A549 (cell line): Measurements from ENCODE around the gene PROX2. TPM values are rescaled to one million over a fixed set of nuclear protein-coding genes. Genes with fewer than 3 reads are reported as not detected.

ENCODE experiments used
- ATAC-seq, 2 experiments: fragments of 200-7000 bp in 1 of 2; fragments of >200 bp in 1 of 2; cut with Nextera tagmentation in 1 of 2; cut with Tn5 transposase in 1 of 2; 3 replicates each; pipeline versions ENCODE4 v1.8.0 to v1.9.1; 2018 to 2020; ENCODE audit warnings: mild to moderate bottlenecking in 1 of 2, moderate library complexity in 1 of 2
- CTCF ChIA-PET: fragments of 300-600 bp; sonication (Branson Sonifier 250); formaldehyde crosslinking; extraction: SDS; loops from one replicate; lab custom pipeline; 2021; ENCODE audit warnings: antibody characterized with exemption, inconsistent platforms; lab: Yijun Ruan, JAX
- POLR2A ChIA-PET: fragments of 350-600 bp; formaldehyde crosslinking; extraction: SDS; loops from one replicate; lab custom pipeline; 2021; ENCODE audit warnings: antibody characterized with exemption, inconsistent platforms; lab: Yijun Ruan, JAX
- DNase-seq, 2 experiments: peaks; one replicate each; pipeline versions ENCODE4 v3.0.0 to v3.0.0-alpha.2; 2011 to 2016; ENCODE audit warnings: low read depth in 1 of 2, low spot score in 1 of 2
- FAIRE-seq: peaks from 2 replicates; lab custom pipeline; 2011; peaks lifted over from hg19 to GRCh38; lab: Jason Lieb, UNC
- H3K27ac ChIP-seq, 2 experiments: fragments of >200 bp; sonication (Bioruptor Twin); formaldehyde crosslinking; 3 replicates each; pipeline ENCODE4 v1.5.1; 2016 to 2017
- H3K4me1 ChIP-seq: fragments of >200 bp; sonication (Bioruptor Twin); formaldehyde crosslinking; 3 replicates; pipeline ENCODE4 v1.6.1; 2016
- H3K4me2 ChIP-seq: fragments of >200 bp; sonication (Bioruptor Twin); formaldehyde crosslinking; 3 replicates; pipeline ENCODE4 v1.6.1; 2016
- H3K4me3 ChIP-seq: fragments of >200 bp; sonication (Bioruptor Twin); formaldehyde crosslinking; 3 replicates; pipeline ENCODE4 v1.5.1; 2016
- H3K9me3 ChIP-seq: fragments of >200 bp; sonication (Bioruptor Twin); formaldehyde crosslinking; 3 replicates; pipeline ENCODE4 v1.6.1; 2016
- CEBPB ChIP-seq, 2 experiments: fragments of >200 bp in 1 of 2; sonication (Bioruptor Twin) in 1 of 2; formaldehyde crosslinking in 1 of 2; IDR thresholded peaks; 2 replicates each; pipeline ENCODE4 v1.6.1; 2012 to 2016
- CTCF ChIP-seq: fragments of >200 bp; sonication (Bioruptor Twin); formaldehyde crosslinking; IDR thresholded peaks from 3 replicates; pipeline ENCODE4 v1.5.1; 2016
- E2F6 ChIP-seq: IDR thresholded peaks from 2 replicates; pipeline ENCODE4 v1.6.1; 2012; ENCODE audit warnings: low read depth, borderline replicate concordance
- ESRRA ChIP-seq: fragments of 150-350 bp; IDR thresholded peaks from 2 replicates; pipeline ENCODE4 v1.6.1; 2014; ENCODE audit warnings: mild to moderate bottlenecking, low read length, borderline replicate concordance
- GATA3 ChIP-seq: IDR thresholded peaks from 2 replicates; pipeline ENCODE4 v1.6.1; 2012; ENCODE audit warnings: borderline replicate concordance
- HES2 ChIP-seq: fragments of >200 bp; sonication (Bioruptor Twin); formaldehyde crosslinking; IDR thresholded peaks from 2 replicates; pipeline ENCODE4 v1.6.1; 2016
- HEYL ChIP-seq: fragments of 250-450 bp; sonication (Bioruptor Pico); IDR thresholded peaks from 2 replicates; pipeline ENCODE4 v1.8.0; 2021; ENCODE audit warnings: mild to moderate bottlenecking, moderate library complexity
- MYC ChIP-seq: IDR thresholded peaks from 2 replicates; pipeline ENCODE4 v1.6.1; 2012; ENCODE audit warnings: mild to moderate bottlenecking, inconsistent platforms, low read length, improper control_type of control experiment, borderline replicate concordance
- NFE2L2 ChIP-seq: fragments of 150-350 bp; conservative IDR thresholded peaks from 2 replicates; pipeline ENCODE4 v1.6.1; 2014; ENCODE audit warnings: low read length
- NPAS2 ChIP-seq: fragments of 250-450 bp; sonication (Bioruptor Pico); IDR thresholded peaks from 2 replicates; pipeline ENCODE4 v1.8.0; 2022; ENCODE audit warnings: mild to moderate bottlenecking, moderate library complexity, borderline replicate concordance
- PBX3 ChIP-seq: IDR thresholded peaks from 2 replicates; pipeline ENCODE4 v1.6.1; 2012
- RAD21 ChIP-seq, 2 experiments: fragments of >200 bp in 1 of 2; sonication (Bioruptor Twin) in 1 of 2; formaldehyde crosslinking in 1 of 2; IDR thresholded peaks in 1 of 2; conservative IDR thresholded peaks in 1 of 2; 2 replicates in 1 of 2; 3 replicates in 1 of 2; pipeline ENCODE4 v1.6.1; 2012 to 2018; ENCODE audit warnings: inconsistent platforms in 1 of 2
- REST ChIP-seq: fragments of 200-600 bp; sonication (generic); IDR thresholded peaks from 2 replicates; pipeline ENCODE4 v1.6.1; 2016; ENCODE audit warnings: antibody characterized with exemption, mild to moderate bottlenecking, moderate library complexity
- RFX5 ChIP-seq: fragments of 450-650 bp; IDR thresholded peaks from 2 replicates; pipeline ENCODE4 v1.7.1; 2014; ENCODE audit warnings: antibody characterized with exemption, mild to moderate bottlenecking, moderate library complexity
- RNF2 ChIP-seq: fragments of 200-600 bp; sonication (generic); IDR thresholded peaks from 2 replicates; pipeline ENCODE4 v1.6.1; 2016; ENCODE audit warnings: low read depth, mild to moderate bottlenecking, antibody characterized with exemption, moderate library complexity, borderline replicate concordance
- SMC3 ChIP-seq: fragments of >200 bp; sonication (Bioruptor Twin); formaldehyde crosslinking; IDR thresholded peaks from 3 replicates; pipeline ENCODE4 v1.6.1; 2018; ENCODE audit warnings: inconsistent platforms
- ZNF302 ChIP-seq: fragments of 250-450 bp; sonication (Bioruptor Pico); IDR thresholded peaks from 2 replicates; pipeline ENCODE4 v1.9.0; 2021; ENCODE audit warnings: inconsistent platforms, mild to moderate bottlenecking, moderate library complexity
- WGBS: methylation state at CpG from one replicate; pipeline ENCODE4 v1.1.6; 2017; ENCODE audit errors: missing lambda C conversion rate; 5-methylcytosine and 5-hydroxymethylcytosine counted together
- polyA plus RNA-seq, 4 experiments: library from polyadenylated mRNA; depleted of rRNA in 3 of 4; stranded (reverse); fragments of >200 nt; fragmentation: RNase III in 1 of 4; extraction: RNeasy Plus Mini Kit Qiagen cat#74134 plus additional on column Dnase treatment in 1 of 4; gene quantifications; 2 replicates in 3 of 4; 3 replicates in 1 of 4; pipeline ENCODE4 v1.2.3, GENCODE V29; 2011 to 2017

PROX2 gene
- polyA plus RNA-seq, 2 of the 4 experiments (the other 2 are of a cell fraction), result not detected

- H3K4me2 ChIP-seq, result no peak overlapping the region
- no peak overlapping the region for H3K4me3 ChIP-seq
- H3K9me3 ChIP-seq, result no peaks in the 10 kb centered on the region
- peak; percentile 85 to 88 for ATAC-seq
- ChIA-PET CTCF (interaction anchor here (3.6 to 9.6 kb wide), 2 partner anchors 8 to 175 kb away, joined by 22 to 87 read pairs; no protein-coding TSS in a partner anchor), POLR2A (no interaction called here)
- WGBS, result 46% methylated on average over 6 of the region's 6 CpGs
- peak; percentile 92 for FAIRE-seq
- TF ChIP-seq CTCF (peak; percentile 78), SMC3 (peak; percentile 83), CEBPB (IDR thresholded peaks at IDR 0.05) (peak; percentile 33 to 63; a peak in 2 of 4 replicates), RAD21 (conservative IDR thresholded peaks at IDR 0.05 in 1 of 2, IDR thresholded peaks at IDR 0.05 in 1 of 2) (peak; percentile 73 to 75), HEYL (CRISPR knock-in tag) (no peak)
- H3K4me1 ChIP-seq, result peaks cover 9% of the 10 kb centered on the region; the same call in 2 of the 3 replicates
- peak; percentile 68 to 73 for DNase-seq
- H3K27ac ChIP-seq, result no peak overlapping the region
Observed at GRCh38 chr14:74913986-74914573, 38.1 kb upstream of the PROX2 start.

GRCh38 chr14:74913393-74913910, 37.5 kb upstream of the PROX2 start:
- ChIA-PET CTCF (interaction anchor here (0.7 to 12.5 kb wide), 5 partner anchors 18 to 176 kb away, joined by 3 to 226 read pairs (median 87); no protein-coding TSS in a partner anchor), POLR2A (no interaction called here)
- no peak for ATAC-seq
- FAIRE-seq, result no peak
- Histone ChIP-seq H3K4me2 (no peak overlapping the region), H3K27ac (no peak overlapping the region), H3K4me1 (peaks cover 9% of the 10 kb centered on the region; the same call in 2 of the 3 replicates), H3K4me3 (no peak overlapping the region), H3K9me3 (no peaks in the 10 kb centered on the region)
- no peak for DNase-seq
- TF ChIP-seq NFE2L2 (no peak), SMC3 (no peak), E2F6 (no peak), HES2 (no peak), NPAS2 (CRISPR knock-in tag) (no peak), PBX3 (no peak), ZNF302 (CRISPR knock-in tag) (no peak), GATA3 (no peak), ESRRA (no peak), RFX5 (no peak), RNF2 (no peak), REST (no peak), MYC (no peak), CTCF (no peak)
- 32% methylated on average over 5 of the region's 5 CpGs for WGBS
